Measurements from ENCODE around the gene CASP2. TPM values are rescaled to one million over a fixed set of nuclear protein-coding genes. Genes with fewer than 3 reads are reported as not detected.

Gene CASP2
- total RNA-seq, 5 donors from 2014 or later (not counting 1 experiment from before 2014, with no cell fraction given): 43.4 to 83.6 (median 73.7) TPM

- no peaks in the 10 kb centered on the region for H3K9me3 ChIP-seq
- no peak overlapping the region for H3K4me3 ChIP-seq (ENCODE audit: control insufficient read depth in 1 of 2, extremely low read depth in 1 of 2, low read length in 1 of 2)
- H3K27ac ChIP-seq (ENCODE audit: low read length): no peak overlapping the region
- no peaks in the 10 kb centered on the region for H3K27me3 Mint-ChIP-seq
- no peak for ATAC-seq (replicated peaks in 1 of 4)
- no peak for DNase-seq
- H3K9me3 Mint-ChIP-seq: peaks cover 0 to 5% (median 4%) of the 10 kb centered on the region in 3 donors
- H3K4me1 Mint-ChIP-seq: peaks cover 58 to 68% (median 61%) of the 10 kb centered on the region in 3 donors
- H3K36me3 ChIP-seq (ENCODE audit: control insufficient read depth in 2 of 2, extremely low read depth in 1 of 2, insufficient read depth in 1 of 2, low read length in 1 of 2): no peaks in the 10 kb centered on the region
- POLR2A ChIA-PET: interaction anchor here in 1 of 2 donors (0.6 kb wide), 1 partner anchor 298 kb away, joined by 4 read pairs; no protein-coding TSS in a partner anchor
- peaks cover 20 to 27% of the 10 kb centered on the region in 2 experiments for H3K4me1 ChIP-seq (ENCODE audit: control insufficient read depth in 1 of 2, extremely low read depth in 1 of 2, insufficient read depth in 2 of 2, low read length in 2 of 2)
- no peak overlapping the region for H3K4me3 Mint-ChIP-seq
- H3K27ac Mint-ChIP-seq: peak overlapping the region; percentile 50 to 83
- CTCF ChIA-PET: interaction anchor here (0.6 to 3.0 kb wide), 15 partner anchors 9 to 263 kb away, joined by 3 to 11 read pairs (median 4); no protein-coding TSS in a partner anchor
- no CpG with 5 or more reads among the region's 3 CpGs for WGBS (ENCODE audit: insufficient coverage)
- no peaks in the 10 kb centered on the region for H3K27me3 ChIP-seq (replicated peaks in 1 of 2; ENCODE audit: control insufficient read depth in 2 of 2, extremely low read depth in 1 of 2, insufficient read depth in 2 of 2, low read length in 1 of 2)
- peaks cover 3% of the 10 kb centered on the region for H3K36me3 Mint-ChIP-seq
Observed at GRCh38 chr7:143243614-143244013, 44.5 kb upstream of the CASP2 start.

GRCh38 chr7:143244321-143244720 is 43.8 kb upstream of the CASP2 start:
- WGBS (ENCODE audit: insufficient coverage): no CpG with 5 or more reads among the region's 1 CpG
- ChIA-PET CTCF (interaction anchor here (0.6 to 3.0 kb wide), 9 partner anchors 9 to 173 kb away, joined by 3 to 11 read pairs (median 3); no protein-coding TSS in a partner anchor), POLR2A (no interaction called here)
- Histone ChIP-seq H3K9me3 (no peaks in the 10 kb centered on the region), H3K4me3 (ENCODE audit: control insufficient read depth in 1 of 2, extremely low read depth in 1 of 2, low read length in 1 of 2) (no peak overlapping the region), H3K27ac (ENCODE audit: low read length) (no peak overlapping the region), H3K27me3 (replicated peaks in 1 of 2; ENCODE audit: control insufficient read depth in 2 of 2, extremely low read depth in 1 of 2, insufficient read depth in 2 of 2, low read length in 1 of 2) (no peaks in the 10 kb centered on the region), H3K36me3 (ENCODE audit: control insufficient read depth in 2 of 2, extremely low read depth in 1 of 2, insufficient read depth in 1 of 2, low read length in 1 of 2) (no peaks in the 10 kb centered on the region), H3K4me1 (ENCODE audit: control insufficient read depth in 1 of 2, extremely low read depth in 1 of 2, insufficient read depth in 2 of 2, low read length in 2 of 2) (peaks cover 26 to 27% of the 10 kb centered on the region in 2 experiments)
- peaks cover 66 to 75% (median 68%) of the 10 kb centered on the region in 3 donors for H3K4me1 Mint-ChIP-seq
- peak overlapping the region in 1 of 2 donors; percentile 73 for H3K27ac Mint-ChIP-seq
- H3K4me3 Mint-ChIP-seq: no peak overlapping the region
- DNase-seq (no peak), ATAC-seq (replicated peaks in 1 of 4) (no peak)
- peaks cover 0 to 10% (median 5%) of the 10 kb centered on the region in 3 donors for H3K9me3 Mint-ChIP-seq
- H3K27me3 Mint-ChIP-seq: no peaks in the 10 kb centered on the region
- peaks cover 10% of the 10 kb centered on the region for H3K36me3 Mint-ChIP-seq

- Mint-ChIP-seq H3K27me3 (no peaks in the 10 kb centered on the region), H3K4me3 (peak overlapping the region in 2 of 3 donors; percentile 9 to 62), H3K4me1 (peaks cover 72 to 83% (median 76%) of the 10 kb centered on the region in 3 donors), H3K27ac (peak overlapping the region; percentile 77 to 86), H3K36me3 (peaks cover 15% of the 10 kb centered on the region), H3K9me3 (peaks cover 0 to 10% (median 5%) of the 10 kb centered on the region in 3 donors)
- Histone ChIP-seq H3K4me3 (ENCODE audit: control insufficient read depth in 1 of 2, extremely low read depth in 1 of 2, low read length in 1 of 2) (no peak overlapping the region), H3K27ac (ENCODE audit: low read length) (peak overlapping the region; percentile 42), H3K4me1 (ENCODE audit: control insufficient read depth in 1 of 2, extremely low read depth in 1 of 2, insufficient read depth in 2 of 2, low read length in 2 of 2) (peaks cover 31 to 33% of the 10 kb centered on the region in 2 experiments), H3K27me3 (replicated peaks in 1 of 2; ENCODE audit: control insufficient read depth in 2 of 2, extremely low read depth in 1 of 2, insufficient read depth in 2 of 2, low read length in 1 of 2) (no peaks in the 10 kb centered on the region), H3K9me3 (no peaks in the 10 kb centered on the region), H3K36me3 (ENCODE audit: control insufficient read depth in 2 of 2, extremely low read depth in 1 of 2, insufficient read depth in 1 of 2, low read length in 1 of 2) (no peaks in the 10 kb centered on the region)
- DNase-seq: no peak
- ChIA-PET CTCF (interaction anchor here (0.5 to 3.0 kb wide), 10 partner anchors 11 to 172 kb away, joined by 3 to 11 read pairs (median 4); partner anchors contain the start of gene GSTK1 (in 1 of the 2)), POLR2A (no interaction called here)
- WGBS (ENCODE audit: insufficient coverage): no CpG with 5 or more reads among the region's 3 CpGs
- peak in 3 of 4 experiments; percentile 65 to 69 (median 67) for ATAC-seq (replicated peaks in 1 of 4)
Observed at GRCh38 chr7:143245123-143245522, 43.0 kb upstream of the CASP2 start.

GRCh38 chr7:143247372-143247771 is 40.8 kb upstream of the CASP2 start:
- POLR2A ChIA-PET: interaction anchor here in 1 of 2 donors (0.7 kb wide), 1 partner anchor 876 kb away, joined by 14 read pairs; no protein-coding TSS in a partner anchor

GRCh38 chr7:143248761-143249354 is 39.3 kb upstream of the CASP2 start:
- peak overlapping the region; percentile 84 to 89 for H3K27ac Mint-ChIP-seq
- H3K4me3 Mint-ChIP-seq: peak overlapping the region in 1 of 3 donors; percentile 16
- H3K36me3 Mint-ChIP-seq: peaks cover 24% of the 10 kb centered on the region
- Histone ChIP-seq H3K9me3 (peaks cover 3% of the 10 kb centered on the region), H3K27ac (ENCODE audit: low read length) (no peak overlapping the region), H3K4me3 (ENCODE audit: control insufficient read depth in 1 of 2, extremely low read depth in 1 of 2, low read length in 1 of 2) (no peak overlapping the region), H3K4me1 (ENCODE audit: control insufficient read depth in 1 of 2, extremely low read depth in 1 of 2, insufficient read depth in 2 of 2, low read length in 2 of 2) (peaks cover 46 to 51% of the 10 kb centered on the region in 2 experiments), H3K36me3 (ENCODE audit: control insufficient read depth in 2 of 2, extremely low read depth in 1 of 2, insufficient read depth in 1 of 2, low read length in 1 of 2) (no peaks in the 10 kb centered on the region), H3K27me3 (replicated peaks in 1 of 2; ENCODE audit: control insufficient read depth in 2 of 2, extremely low read depth in 1 of 2, insufficient read depth in 2 of 2, low read length in 1 of 2) (no peaks in the 10 kb centered on the region)
- POLR2A ChIA-PET: no interaction called here
- WGBS (ENCODE audit: insufficient coverage): 100% methylated on average over 1 of the region's 2 CpGs
- H3K4me1 Mint-ChIP-seq: peaks cover 91 to 97% (median 91%) of the 10 kb centered on the region in 3 donors
- no peak for DNase-seq
- no peaks in the 10 kb centered on the region for H3K27me3 Mint-ChIP-seq
- no peak for ATAC-seq (replicated peaks in 1 of 4)
- CTCF ChIA-PET: interaction anchor here (1.2 to 3.6 kb wide), 4 partner anchors 9 to 57 kb away, joined by 4 to 24 read pairs (median 12); no protein-coding TSS in a partner anchor
- H3K9me3 Mint-ChIP-seq: peaks cover 4 to 23% (median 12%) of the 10 kb centered on the region in 3 donors

More at GRCh38 chr7:143247372-143247771, 40.8 kb upstream of the CASP2 start:
- Mint-ChIP-seq H3K9me3 (peaks cover 0 to 15% (median 9%) of the 10 kb centered on the region in 3 donors), H3K36me3 (peaks cover 16% of the 10 kb centered on the region), H3K27me3 (no peaks in the 10 kb centered on the region), H3K4me1 (peaks cover 86 to 88% (median 88%) of the 10 kb centered on the region in 3 donors), H3K4me3 (peak overlapping the region in 1 of 3 donors; percentile 62), H3K27ac (peak overlapping the region; percentile 71 to 81)
- no CpG with 5 or more reads among the region's 1 CpG for WGBS (ENCODE audit: insufficient coverage)
- Histone ChIP-seq H3K36me3 (ENCODE audit: control insufficient read depth in 2 of 2, extremely low read depth in 1 of 2, insufficient read depth in 1 of 2, low read length in 1 of 2) (no peaks in the 10 kb centered on the region), H3K27me3 (replicated peaks in 1 of 2; ENCODE audit: control insufficient read depth in 2 of 2, extremely low read depth in 1 of 2, insufficient read depth in 2 of 2, low read length in 1 of 2) (no peaks in the 10 kb centered on the region), H3K9me3 (no peaks in the 10 kb centered on the region), H3K27ac (ENCODE audit: low read length) (no peak overlapping the region), H3K4me1 (ENCODE audit: control insufficient read depth in 1 of 2, extremely low read depth in 1 of 2, insufficient read depth in 2 of 2, low read length in 2 of 2) (peaks cover 40 to 48% of the 10 kb centered on the region in 2 experiments), H3K4me3 (ENCODE audit: control insufficient read depth in 1 of 2, extremely low read depth in 1 of 2, low read length in 1 of 2) (no peak overlapping the region)
- CTCF ChIA-PET: interaction anchor here (0.6 to 2.1 kb wide), 3 partner anchors 41 to 135 kb away, joined by 4 to 9 read pairs (median 7); partner anchors contain the start of gene CASP2 (in 1 of the 2)
- ATAC-seq (replicated peaks in 1 of 4): no peak
- DNase-seq: no peak

DNA sequence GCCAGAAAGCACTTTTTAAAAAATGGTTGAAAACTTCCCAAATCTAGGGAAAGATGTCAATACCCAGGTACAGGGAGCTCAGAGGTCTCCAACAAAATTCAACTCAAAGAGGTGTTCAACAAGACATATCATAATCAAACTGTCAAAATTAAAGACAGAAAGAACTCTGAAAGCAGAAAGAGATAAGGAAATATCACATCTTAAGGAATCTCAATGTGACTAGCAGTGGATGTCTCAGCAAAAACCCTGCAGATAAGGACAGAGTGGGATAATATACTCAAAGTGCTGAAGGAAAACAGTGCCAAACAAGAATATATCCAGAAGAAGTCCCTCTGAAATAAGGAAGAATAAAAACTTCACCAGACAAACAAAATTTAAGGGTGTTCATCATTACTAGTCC is 38.0 kb upstream of the CASP2 start:
- ChIA-PET POLR2A (interaction anchor here in 1 of 2 donors (0.7 kb wide), 1 partner anchor 29 kb away, joined by 3 read pairs; no protein-coding TSS in a partner anchor), CTCF (interaction anchor here (0.8 to 3.6 kb wide), 8 partner anchors 10 to 439 kb away, joined by 3 to 24 read pairs (median 5); partner anchors contain the start of gene GSTK1 (in 1 of the 2))
- peaks cover 89 to 96% (median 90%) of the 10 kb centered on the region in 3 donors for H3K4me1 Mint-ChIP-seq
- no peak for DNase-seq
- H3K27ac ChIP-seq (ENCODE audit: low read length): peak overlapping the region; percentile 83
- peak overlapping the region; percentile 80 to 91 for H3K27ac Mint-ChIP-seq
- ATAC-seq (replicated peaks in 1 of 4): no peak
- H3K36me3 ChIP-seq (ENCODE audit: control insufficient read depth in 2 of 2, extremely low read depth in 1 of 2, insufficient read depth in 1 of 2, low read length in 1 of 2): no peaks in the 10 kb centered on the region
- H3K4me1 ChIP-seq (ENCODE audit: control insufficient read depth in 1 of 2, extremely low read depth in 1 of 2, insufficient read depth in 2 of 2, low read length in 2 of 2): peaks cover 46 to 47% of the 10 kb centered on the region in 2 experiments
- H3K4me3 ChIP-seq (ENCODE audit: control insufficient read depth in 1 of 2, extremely low read depth in 1 of 2, low read length in 1 of 2): no peak overlapping the region
- H3K36me3 Mint-ChIP-seq: peaks cover 29% of the 10 kb centered on the region
- peak overlapping the region; percentile 16 to 63 (median 24) for H3K4me3 Mint-ChIP-seq
- peaks cover 4 to 29% (median 12%) of the 10 kb centered on the region in 3 donors for H3K9me3 Mint-ChIP-seq
- H3K27me3 ChIP-seq (replicated peaks in 1 of 2; ENCODE audit: control insufficient read depth in 2 of 2, extremely low read depth in 1 of 2, insufficient read depth in 2 of 2, low read length in 1 of 2): no peaks in the 10 kb centered on the region
- no peaks in the 10 kb centered on the region for H3K27me3 Mint-ChIP-seq
- H3K9me3 ChIP-seq: peaks cover 3% of the 10 kb centered on the region
